CD14-positive monocyte (primary cell): Measurements from ENCODE around the gene DDX47. TPM values are rescaled to one million over a fixed set of nuclear protein-coding genes. Genes with fewer than 3 reads are reported as not detected.

Experiments
- DNase-seq, 3 donors: peaks; one replicate each; pipeline ENCODE4 v3.0.0-alpha.2; 2011 to 2022
- H2AFZ ChIP-seq: 2 replicates; pipeline ENCODE4 v1.6.0; 2012; ENCODE audit warnings: mild to moderate bottlenecking, low read depth, low read length, inconsistent platforms; ENCODE audit not compliant: insufficient read depth, poor library complexity, severe bottlenecking
- H3K27ac ChIP-seq, 2 donors: 1 replicate in 1 of 2; 2 replicates in 1 of 2; pipeline ENCODE4 v1.5.1; 2012 to 2013; ENCODE audit warnings: low read length in 2 of 2, control low read depth in 1 of 2, inconsistent platforms in 1 of 2, low read depth in 1 of 2, mild to moderate bottlenecking in 1 of 2
- H3K27me3 ChIP-seq, 2 donors: one replicate each; pipeline versions ENCODE4 v1.6.0 to v1.6.1; 2011 to 2013; ENCODE audit warnings: low read length in 2 of 2; ENCODE audit not compliant: control insufficient read depth in 2 of 2, insufficient read depth in 2 of 2
- H3K36me3 ChIP-seq, 2 donors: replicated peaks in 1 of 2; 1 replicate in 1 of 2; 2 replicates in 1 of 2; pipeline versions ENCODE4 v1.5.1 to v1.6.1; 2012 to 2013; ENCODE audit warnings: low read length in 2 of 2, control low read depth in 1 of 2, inconsistent platforms in 1 of 2, mild to moderate bottlenecking in 1 of 2; ENCODE audit not compliant: insufficient read depth in 2 of 2, control insufficient read depth in 1 of 2
- H3K4me1 ChIP-seq, 2 donors: 1 replicate in 1 of 2; 2 replicates in 1 of 2; pipeline versions ENCODE4 v1.5.1 to v1.6.1; 2012 to 2013; ENCODE audit warnings: low read length in 2 of 2, control low read depth in 1 of 2, inconsistent platforms in 1 of 2, mild to moderate bottlenecking in 1 of 2, moderate library complexity in 1 of 2; ENCODE audit not compliant: insufficient read depth in 2 of 2, control insufficient read depth in 1 of 2
- H3K4me2 ChIP-seq: replicated peaks from 2 replicates; pipeline ENCODE3; 2012; ENCODE audit warnings: low read length, moderate library complexity, mild to moderate bottlenecking; ENCODE audit not compliant: poor library complexity, severe bottlenecking; ENCODE audit errors: extremely low read depth
- H3K4me3 ChIP-seq, 3 experiments: fragments of 200-600 bp in 1 of 3; sonication (generic) in 1 of 3; replicated peaks in 1 of 3; 1 replicate in 2 of 3; 2 replicates in 1 of 3; pipeline ENCODE4 v1.5.1; 2011 to 2013; ENCODE audit warnings: low read length in 3 of 3, mild to moderate bottlenecking in 3 of 3, control low read depth in 2 of 3, low read depth in 2 of 3, inconsistent platforms in 1 of 3, moderate library complexity in 1 of 3
- H3K79me2 ChIP-seq: 2 replicates; pipeline ENCODE4 v1.6.0; 2012; ENCODE audit warnings: mild to moderate bottlenecking, control low read depth, inconsistent platforms, low read length, moderate library complexity; ENCODE audit not compliant: insufficient read depth
- H3K9ac ChIP-seq: 2 replicates; pipeline ENCODE4 v1.6.0; 2017; ENCODE audit warnings: low read length, mild to moderate bottlenecking; ENCODE audit not compliant: insufficient read depth, poor library complexity, severe bottlenecking
- H3K9me3 ChIP-seq, 2 donors: replicated peaks in 1 of 2; 1 replicate in 1 of 2; 2 replicates in 1 of 2; pipeline versions ENCODE4 v1.5.1 to v1.6.1; 2012 to 2013; ENCODE audit warnings: low read length in 2 of 2, control low read depth in 1 of 2; ENCODE audit not compliant: control insufficient read depth in 1 of 2, insufficient read depth in 1 of 2
- H4K20me1 ChIP-seq: 2 replicates; pipeline ENCODE4 v1.6.0; 2012; ENCODE audit warnings: mild to moderate bottlenecking, low read length, control low read depth, moderate library complexity; ENCODE audit not compliant: insufficient read depth
- H3K27ac Mint-ChIP-seq, 7 donors: one replicate each; pipeline ENCODE4 v1.8.0; 2020; ENCODE audit warnings: mild to moderate bottlenecking in 7 of 7, mixed read lengths in 7 of 7, moderate library complexity in 6 of 7, inconsistent platforms in 2 of 7
- H3K27me3 Mint-ChIP-seq, 3 donors: one replicate each; pipeline ENCODE4 v1.8.0; 2021 to 2022; ENCODE audit warnings: low read depth in 3 of 3, mild to moderate bottlenecking in 3 of 3, mixed read lengths in 3 of 3, moderate library complexity in 3 of 3, inconsistent platforms in 1 of 3
- H3K36me3 Mint-ChIP-seq, 2 donors: one replicate each; pipeline ENCODE4 v1.8.0; 2020; ENCODE audit warnings: mixed read lengths in 2 of 2, inconsistent platforms in 1 of 2, mild to moderate bottlenecking in 1 of 2
- H3K4me1 Mint-ChIP-seq: one replicate; pipeline ENCODE4 v1.8.0; 2020; ENCODE audit warnings: mild to moderate bottlenecking, mixed read lengths
- H3K4me3 Mint-ChIP-seq, 2 donors: one replicate each; pipeline ENCODE4 v1.8.0; 2020; ENCODE audit warnings: mild to moderate bottlenecking in 2 of 2, mixed read lengths in 2 of 2, moderate library complexity in 1 of 2
- H3K9me3 Mint-ChIP-seq, 7 donors: one replicate each; pipeline ENCODE4 v1.8.0; 2020 to 2022; ENCODE audit warnings: mixed read lengths in 7 of 7, mild to moderate bottlenecking in 6 of 7, moderate library complexity in 6 of 7, inconsistent platforms in 2 of 7
- WGBS: methylation state at CpG from one replicate; pipeline ENCODE4 v1.1.5; 2013; ENCODE audit warnings: missing lambda C conversion rate; ENCODE audit not compliant: insufficient coverage; 5-methylcytosine and 5-hydroxymethylcytosine counted together
- intact Hi-C, 2 donors: fragments of 100-400 bp; cut with micrococcal nuclease; formaldehyde crosslinking; loops; one replicate each; pipeline versions ENCODE4 v1.15.0 to v1.15.1; 2023
- polyA plus RNA-seq, 3 donors: library from polyadenylated mRNA; depleted of rRNA in 1 of 3; unstranded in 2 of 3; stranded (reverse) in 1 of 3; fragments of 300-500 nt in 2 of 3; fragments of >200 nt in 1 of 3; fragmentation: Illumina TruSeq in 2 of 3; gene quantifications; 1 replicate in 2 of 3; 2 replicates in 1 of 3; pipeline ENCODE4 v1.2.3, GENCODE V29; 2012 to 2021
- TF ChIP-seq, protein P1 (sequence below): fragments of 200-600 bp; IDR thresholded peaks from one replicate; pipeline ENCODE4 v1.8.0; 2022; ENCODE audit warnings: antibody characterized with exemption, mild to moderate bottlenecking

The DDX47 gene
- polyA plus RNA-seq, 3 donors: 27.6 to 35.2 (median 30.1) TPM

DNA sequence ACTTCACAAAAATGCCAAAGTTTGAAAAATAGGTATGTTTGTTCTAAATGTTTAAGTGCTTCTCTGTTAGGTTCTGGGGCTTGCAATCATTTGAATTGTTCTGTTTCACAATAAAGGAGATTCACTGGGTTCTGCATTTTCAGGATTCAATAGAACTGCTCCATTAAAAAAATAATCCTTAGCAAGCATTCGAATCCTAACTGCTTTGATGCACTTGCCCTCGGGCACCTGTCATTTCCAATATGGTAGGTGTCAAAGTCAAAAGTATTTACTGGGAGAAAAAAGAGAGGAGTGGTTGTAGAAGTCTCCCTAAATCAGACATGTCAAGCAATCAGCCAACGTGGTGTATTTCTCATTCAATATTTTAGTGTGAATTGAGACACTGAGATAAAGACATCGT is 22.2 kb upstream of the DDX47 start:
- Mint-ChIP-seq H3K27ac (no peak overlapping the region), H3K9me3 (no peaks in the 10 kb centered on the region), H3K27me3 (peaks cover 1 to 4% (median 2%) of the 10 kb centered on the region in 3 donors), H3K36me3 (no peaks in the 10 kb centered on the region), H3K4me1 (peaks cover 12% of the 10 kb centered on the region), H3K4me3 (no peak overlapping the region)
- no peaks in the 10 kb centered on the region for H3K79me2 ChIP-seq
- DNase-seq: no peak
- no peaks in the 10 kb centered on the region for H4K20me1 ChIP-seq
- no CpG with 5 or more reads among the region's 4 CpGs for WGBS
- no peaks in the 10 kb centered on the region for H3K27me3 ChIP-seq
- no peak overlapping the region for H2AFZ ChIP-seq
- TF ChIP-seq, protein P1, sequence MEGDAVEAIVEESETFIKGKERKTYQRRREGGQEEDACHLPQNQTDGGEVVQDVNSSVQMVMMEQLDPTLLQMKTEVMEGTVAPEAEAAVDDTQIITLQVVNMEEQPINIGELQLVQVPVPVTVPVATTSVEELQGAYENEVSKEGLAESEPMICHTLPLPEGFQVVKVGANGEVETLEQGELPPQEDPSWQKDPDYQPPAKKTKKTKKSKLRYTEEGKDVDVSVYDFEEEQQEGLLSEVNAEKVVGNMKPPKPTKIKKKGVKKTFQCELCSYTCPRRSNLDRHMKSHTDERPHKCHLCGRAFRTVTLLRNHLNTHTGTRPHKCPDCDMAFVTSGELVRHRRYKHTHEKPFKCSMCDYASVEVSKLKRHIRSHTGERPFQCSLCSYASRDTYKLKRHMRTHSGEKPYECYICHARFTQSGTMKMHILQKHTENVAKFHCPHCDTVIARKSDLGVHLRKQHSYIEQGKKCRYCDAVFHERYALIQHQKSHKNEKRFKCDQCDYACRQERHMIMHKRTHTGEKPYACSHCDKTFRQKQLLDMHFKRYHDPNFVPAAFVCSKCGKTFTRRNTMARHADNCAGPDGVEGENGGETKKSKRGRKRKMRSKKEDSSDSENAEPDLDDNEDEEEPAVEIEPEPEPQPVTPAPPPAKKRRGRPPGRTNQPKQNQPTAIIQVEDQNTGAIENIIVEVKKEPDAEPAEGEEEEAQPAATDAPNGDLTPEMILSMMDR: no peak
- no peak overlapping the region for H3K4me2 ChIP-seq
- H3K9me3 ChIP-seq: no peaks in the 10 kb centered on the region
- H3K36me3 ChIP-seq: no peaks in the 10 kb centered on the region
- no peak overlapping the region for H3K4me3 ChIP-seq
- intact Hi-C loops: no loop called here
- peaks cover 15 to 18% of the 10 kb centered on the region in 2 donors for H3K4me1 ChIP-seq
- H3K27ac ChIP-seq: no peak overlapping the region
- H3K9ac ChIP-seq: no peak overlapping the region

DNA sequence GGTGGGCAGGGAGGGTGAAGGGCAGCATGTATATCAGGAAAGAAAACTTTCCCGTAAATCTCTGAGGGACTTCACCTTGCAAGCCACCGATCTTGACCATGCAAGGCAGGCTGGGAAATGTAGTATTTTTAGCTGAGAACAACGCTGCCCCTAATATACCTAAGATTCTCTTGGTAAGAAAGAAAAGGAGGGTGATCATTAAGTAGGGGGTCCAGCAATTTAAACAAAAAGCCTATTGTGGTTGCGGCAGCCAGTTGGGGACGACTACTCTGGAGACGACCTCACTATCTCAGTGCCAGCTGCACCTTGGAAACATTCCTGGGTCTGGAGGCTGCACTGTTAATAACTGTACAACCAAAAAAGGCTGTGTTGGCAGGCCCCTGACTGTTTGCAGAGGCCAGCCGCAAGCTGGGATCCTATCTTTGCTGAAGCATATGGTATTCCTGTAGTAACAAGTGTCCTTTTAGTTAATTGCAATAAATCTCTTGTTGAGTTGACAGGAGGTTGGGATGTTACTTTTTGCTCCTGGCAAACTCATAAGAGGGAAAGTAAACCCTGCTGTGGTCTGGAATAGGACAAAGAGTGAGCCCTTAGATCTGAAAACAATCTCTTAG is 21.3 kb upstream of the DDX47 start:
- Histone ChIP-seq H3K9ac (no peak overlapping the region), H3K4me2 (no peak overlapping the region), H3K4me1 (peaks cover 9 to 10% of the 10 kb centered on the region in 2 donors), H3K9me3 (no peaks in the 10 kb centered on the region), H2AFZ (no peak overlapping the region), H3K27ac (no peak overlapping the region), H3K36me3 (no peaks in the 10 kb centered on the region), H3K79me2 (no peaks in the 10 kb centered on the region), H3K27me3 (no peaks in the 10 kb centered on the region), H4K20me1 (no peaks in the 10 kb centered on the region), H3K4me3 (no peak overlapping the region)
- Mint-ChIP-seq H3K9me3 (no peaks in the 10 kb centered on the region), H3K4me3 (no peak overlapping the region), H3K27me3 (peaks cover 1 to 4% (median 2%) of the 10 kb centered on the region in 3 donors), H3K27ac (no peak overlapping the region), H3K36me3 (no peaks in the 10 kb centered on the region), H3K4me1 (peaks cover 7% of the 10 kb centered on the region)
- WGBS: 91% methylated on average over 4 of the region's 7 CpGs
- no peak for DNase-seq
- TF ChIP-seq, protein P1: no peak
- intact Hi-C loops: no loop called here
